H1 (cell line): ENCODE results near the gene DIAPH2. TPM values are rescaled to one million over a fixed set of nuclear protein-coding genes. Genes with fewer than 3 reads are reported as not detected.

Experiments used
- CTCF ChIA-PET: fragments of 300-600 bp; sonication (Branson Sonifier 250); formaldehyde crosslinking; loops from one replicate; lab custom pipeline; 2021; ENCODE audit not compliant: partially characterized antibody; lab: Charles Lee
- POLR2A ChIA-PET: fragments of 300-600 bp; sonication (Branson Sonifier 250); formaldehyde crosslinking; loops from one replicate; lab custom pipeline; 2021; ENCODE audit warnings: inconsistent platforms; ENCODE audit not compliant: partially characterized antibody; lab: Charles Lee
- DNase-seq, 2 experiments: peaks; one replicate each; pipeline versions ENCODE4 v3.0.0 to v3.0.0-alpha.2; 2010 to 2022; ENCODE audit warnings: low spot score in 2 of 2, low read depth in 1 of 2, mixed read lengths in 1 of 2
- FAIRE-seq: peaks from 2 replicates; lab custom pipeline; 2011; peaks lifted over from hg19 to GRCh38; lab: Jason Lieb, UNC
- H2AFZ ChIP-seq: 2 replicates; pipeline ENCODE4 v1.8.1; 2012; ENCODE audit warnings: low read length, inconsistent platforms
- H2AK5ac ChIP-seq: 2 replicates; pipeline ENCODE4 v1.6.1; 2013; ENCODE audit warnings: low read depth, low read length
- H2BK120ac ChIP-seq: replicated peaks from 2 replicates; pipeline ENCODE3; 2013; ENCODE audit warnings: low read depth, low read length, inconsistent platforms
- H2BK12ac ChIP-seq: 2 replicates; pipeline ENCODE4 v1.6.1; 2013; ENCODE audit warnings: low read depth, low read length
- H2BK15ac ChIP-seq: 2 replicates; pipeline ENCODE4 v1.6.1; 2013; ENCODE audit warnings: low read length
- H2BK20ac ChIP-seq: 2 replicates; pipeline ENCODE4 v1.6.1; 2013; ENCODE audit warnings: low read length
- H2BK5ac ChIP-seq: 2 replicates; pipeline ENCODE4 v1.6.1; 2013; ENCODE audit warnings: low read depth, low read length
- H3K14ac ChIP-seq: 2 replicates; pipeline ENCODE4 v1.6.1; 2013; ENCODE audit warnings: inconsistent platforms; ENCODE audit not compliant: insufficient read length
- H3K18ac ChIP-seq: 2 replicates; pipeline ENCODE4 v1.6.1; 2013; ENCODE audit warnings: low read length; ENCODE audit errors: extremely low read depth
- H3K23ac ChIP-seq: 2 replicates; pipeline ENCODE4 v1.6.1; 2013; ENCODE audit warnings: inconsistent platforms; ENCODE audit not compliant: insufficient read length
- H3K23me2 ChIP-seq: 2 replicates; pipeline ENCODE4 v1.6.1; 2013; ENCODE audit warnings: low read depth, low read length
- H3K27ac ChIP-seq: 2 replicates; pipeline ENCODE4 v1.6.1; 2011; ENCODE audit warnings: low read depth, low read length, inconsistent platforms
- H3K27me3 ChIP-seq, 4 experiments: replicated peaks in 1 of 4; 1 replicate in 1 of 4; 2 replicates in 3 of 4; pipeline versions ENCODE4 v1.6.1 to v1.8.1; 2011 to 2013; ENCODE audit warnings: low read length in 3 of 4, mild to moderate bottlenecking in 3 of 4, inconsistent platforms in 2 of 4, mixed read lengths in 2 of 4, moderate library complexity in 1 of 4; ENCODE audit not compliant: control insufficient read depth in 3 of 4, insufficient read depth in 3 of 4; ENCODE audit errors: extremely low read depth in 1 of 4
- H3K36me3 ChIP-seq, 4 experiments: 2 replicates each; pipeline versions ENCODE4 v1.6.1 to v1.8.1; 2011 to 2013; ENCODE audit warnings: mild to moderate bottlenecking in 4 of 4, low read length in 3 of 4, moderate library complexity in 2 of 4, control low read depth in 1 of 4, inconsistent platforms in 1 of 4; ENCODE audit not compliant: insufficient read depth in 4 of 4, control insufficient read depth in 2 of 4
- H3K4ac ChIP-seq: replicated peaks from 2 replicates; pipeline ENCODE3; 2013; ENCODE audit warnings: low read length, low read depth, mixed read lengths, inconsistent platforms; ENCODE audit not compliant: insufficient read length
- H3K4me1 ChIP-seq, 4 experiments: replicated peaks in 1 of 4; 1 replicate in 1 of 4; 2 replicates in 3 of 4; pipeline versions ENCODE4 v1.6.1 to v1.8.1; 2011 to 2013; ENCODE audit warnings: low read length in 3 of 4, inconsistent platforms in 2 of 4, mixed read lengths in 1 of 4; ENCODE audit not compliant: insufficient read depth in 4 of 4, control insufficient read depth in 3 of 4
- H3K4me2 ChIP-seq, 2 experiments: 2 replicates each; pipeline versions ENCODE4 v1.6.1 to v1.8.1; 2011 to 2013; ENCODE audit warnings: low read depth in 2 of 2, low read length in 2 of 2, control low read depth in 1 of 2, inconsistent platforms in 1 of 2, mild to moderate bottlenecking in 1 of 2; ENCODE audit not compliant: insufficient read depth in 1 of 2
- H3K4me3 ChIP-seq, 4 experiments: fragments of 200-600, 300-600 bp in 1 of 4; sonication (generic), shearing (Covaris generic), sonication (Bioruptor Twin) in 1 of 4; 2 replicates each; pipeline versions ENCODE4 v1.5.1 to v1.8.1; 2011 to 2016; ENCODE audit warnings: low read length in 4 of 4, low read depth in 3 of 4, control low read depth in 2 of 4, inconsistent platforms in 2 of 4, mild to moderate bottlenecking in 2 of 4, mixed read lengths in 1 of 4, moderate library complexity in 1 of 4; ENCODE audit not compliant: insufficient read depth in 2 of 4; ENCODE audit errors: extremely low read depth in 1 of 4
- H3K56ac ChIP-seq: replicated peaks from 2 replicates; pipeline ENCODE3; 2013; ENCODE audit warnings: low read depth, mild to moderate bottlenecking, mixed read lengths, low read length, inconsistent platforms; ENCODE audit not compliant: insufficient read length
- H3K79me1 ChIP-seq: 2 replicates; pipeline ENCODE4 v1.6.1; 2013; ENCODE audit warnings: low read depth, low read length, control low read depth
- H3K79me2 ChIP-seq, 2 experiments: 2 replicates each; pipeline versions ENCODE4 v1.6.1 to v1.8.1; 2012 to 2013; ENCODE audit warnings: low read length in 2 of 2, mild to moderate bottlenecking in 2 of 2, inconsistent platforms in 1 of 2; ENCODE audit not compliant: insufficient read depth in 2 of 2, control insufficient read depth in 1 of 2
- H3K9ac ChIP-seq, 4 experiments: replicated peaks in 1 of 4; 1 replicate in 1 of 4; 2 replicates in 3 of 4; pipeline versions ENCODE4 v1.6.1 to v1.8.1; 2011 to 2013; ENCODE audit warnings: low read depth in 3 of 4, low read length in 3 of 4, control low read depth in 2 of 4, mild to moderate bottlenecking in 2 of 4, moderate library complexity in 2 of 4, inconsistent platforms in 1 of 4; ENCODE audit errors: extremely low read depth in 1 of 4
- H3K9me3 ChIP-seq, 2 experiments: 2 replicates each; pipeline versions ENCODE4 v1.6.1 to v1.8.1; 2012 to 2013; ENCODE audit warnings: mild to moderate bottlenecking in 2 of 2, moderate library complexity in 2 of 2, control low read depth in 1 of 2, inconsistent platforms in 1 of 2, low read depth in 1 of 2, low read length in 1 of 2, mixed read lengths in 1 of 2; ENCODE audit not compliant: insufficient read depth in 2 of 2
- H4K20me1 ChIP-seq, 2 experiments: replicated peaks in 1 of 2; 2 replicates each; pipeline versions ENCODE3 to v1.8.1; 2011 to 2013; ENCODE audit warnings: inconsistent platforms in 2 of 2, low read length in 2 of 2, mild to moderate bottlenecking in 1 of 2; ENCODE audit not compliant: insufficient read depth in 2 of 2, control insufficient read depth in 1 of 2
- H4K5ac ChIP-seq: 2 replicates; pipeline ENCODE4 v1.6.1; 2013; ENCODE audit warnings: low read length, low read depth, mixed read lengths, inconsistent platforms; ENCODE audit not compliant: insufficient read length
- H4K8ac ChIP-seq: 2 replicates; pipeline ENCODE4 v1.8.0; 2013; ENCODE audit warnings: mild to moderate bottlenecking, moderate library complexity, low read length, inconsistent platforms; ENCODE audit not compliant: insufficient read depth; ENCODE audit errors: extremely low read depth
- H4K91ac ChIP-seq: replicated peaks from 2 replicates; pipeline ENCODE3; 2013; ENCODE audit warnings: low read length, mixed read lengths, inconsistent platforms; ENCODE audit not compliant: insufficient read length
- ATF3 ChIP-seq: IDR thresholded peaks from 2 replicates; pipeline ENCODE4 v1.6.1; 2011; ENCODE audit warnings: low read depth, mild to moderate bottlenecking, low read length; ENCODE audit not compliant: insufficient read depth
- BACH1 ChIP-seq: IDR thresholded peaks from 2 replicates; pipeline ENCODE4 v1.6.1; 2012; ENCODE audit warnings: low read length, improper control_type of control experiment
- BCL11A ChIP-seq, 2 experiments: IDR thresholded peaks; one replicate each; pipeline ENCODE4 v1.6.1; 2011; ENCODE audit warnings: low read depth in 2 of 2, low read length in 2 of 2, mild to moderate bottlenecking in 2 of 2
- CBX8 ChIP-seq: fragments of 300-800, 300-1000 bp; sonication (generic); IDR thresholded peaks from 2 replicates; pipeline ENCODE4 v1.7.1; 2016; ENCODE audit warnings: low read depth, low read length, borderline replicate concordance
- CEBPB ChIP-seq: IDR thresholded peaks from 2 replicates; pipeline ENCODE4 v1.6.1; 2012; ENCODE audit warnings: low read depth, low read length
- CREB1 ChIP-seq: IDR thresholded peaks from 2 replicates; pipeline ENCODE4 v1.6.1; 2012; ENCODE audit warnings: inconsistent platforms
- HDAC2 ChIP-seq, 2 experiments: fragments of 300-600 bp in 1 of 2; sonication (generic) in 1 of 2; IDR thresholded peaks; 2 replicates each; pipeline ENCODE4 v1.6.1; 2011 to 2012; ENCODE audit warnings: low read depth in 2 of 2, low read length in 2 of 2, mild to moderate bottlenecking in 2 of 2, moderate library complexity in 2 of 2, borderline replicate concordance in 1 of 2, inconsistent platforms in 1 of 2
- SAP30 ChIP-seq: fragments of 300-600 bp; sonication (generic); IDR thresholded peaks from 2 replicates; pipeline ENCODE4 v1.7.1; 2012; ENCODE audit warnings: low read length, moderate library complexity, mild to moderate bottlenecking, inconsistent platforms; ENCODE audit not compliant: insufficient read depth, insufficient replicate concordance
- SRF ChIP-seq: IDR thresholded peaks from 2 replicates; pipeline ENCODE4 v1.6.1; 2011; ENCODE audit warnings: mild to moderate bottlenecking, low read depth, low read length, moderate library complexity
- SUZ12 ChIP-seq: fragments of 200-600 bp; sonication (generic); IDR thresholded peaks from 2 replicates; pipeline ENCODE4 v1.6.1; 2012; ENCODE audit warnings: mild to moderate bottlenecking, inconsistent platforms, low read length, moderate library complexity, mixed read lengths
- WGBS, 2 experiments: shearing (Covaris generic) in 1 of 2; methylation state at CpG; one replicate each; pipeline versions ENCODE4 v1.1.6 to v1.1.7; 2013 to 2015; ENCODE audit warnings: low lambda C conversion rate in 2 of 2, mixed read lengths in 2 of 2, inconsistent platforms in 1 of 2, low coverage in 1 of 2, missing lambda C conversion rate in 1 of 2; ENCODE audit not compliant: insufficient replicate concordance in 2 of 2, insufficient coverage in 1 of 2, insufficient read length in 1 of 2; ENCODE audit errors: extremely low coverage in 1 of 2, missing lambda C conversion rate in 1 of 2; 5-methylcytosine and 5-hydroxymethylcytosine counted together
- polyA plus RNA-seq, 7 experiments: library from polyadenylated mRNA; depleted of rRNA in 3 of 7; stranded (reverse) in 5 of 7; unstranded in 2 of 7; fragments of >200 nt in 5 of 7; fragments of 200-250 nt in 2 of 7; gene quantifications; 1 replicate in 5 of 7; 2 replicates in 1 of 7; 4 replicates in 1 of 7; pipeline versions ENCODE4 v1.2.1 to v1.2.3, GENCODE V29; 2011 to 2013; ENCODE audit warnings: missing spikeins in 2 of 7, mixed read lengths in 2 of 7
- total RNA-seq: library from RNA; stranded (reverse); fragmentation: NEBNext Ultra II Directional; extraction: Animal tissue kit (Norgen Biotek cat#: 25700); gene quantifications from 2 replicates; pipeline ENCODE4 v1.2.1, GENCODE V29; 2021

DIAPH2 gene
- total and polyA plus RNA-seq, 2 of the 8 experiments (the other 6 are each of a cell fraction or from before 2014, with no cell fraction given): 4.4 to 24.3 TPM

GRCh38 chrX:96883608-96884007, 199.0 kb downstream of the DIAPH2 start, which contains the start of gene RPA4:
Gene RPA4, plus strand, starts transcription at chrX:96883908. Its CDS starts 403 bp downstream, at chrX:96884311.
- ChIA-PET CTCF (no interaction called here), POLR2A (no interaction called here)
- no peak for FAIRE-seq
- H2AK5ac ChIP-seq: no peak within 1 kb of the TSS
- no peak within 1 kb of the TSS for H3K4me3 ChIP-seq
- no peak for DNase-seq
- no peak within 1 kb of the TSS for H3K56ac ChIP-seq
- no peak for TF ChIP-seq SUZ12
- TF ChIP-seq BACH1: no peak
- TF ChIP-seq ATF3: no peak
- no peak for TF ChIP-seq SAP30
- no peak for TF ChIP-seq SRF
- no peak for TF ChIP-seq HDAC2 (IDR thresholded peaks at IDR 0.05; ENCODE audit: borderline replicate concordance in 1 of 2, low read depth in 2 of 2, low read length in 2 of 2)
- TF ChIP-seq CEBPB: no peak
- no peak for TF ChIP-seq CBX8
- TF ChIP-seq BCL11A (IDR thresholded peaks at IDR 0.05; ENCODE audit: low read depth in 2 of 2, low read length in 2 of 2): no peak
- no peak for TF ChIP-seq CREB1
- no peak within 1 kb of the TSS for H2BK120ac ChIP-seq
- no peak within 1 kb of the TSS for H3K23ac ChIP-seq
- H3K14ac ChIP-seq: no peak within 1 kb of the TSS
- no peaks in the 10 kb centered on the region for H3K36me3 ChIP-seq
- no peak within 1 kb of the TSS for H4K5ac ChIP-seq
- H2BK12ac ChIP-seq: no peak within 1 kb of the TSS
- WGBS, 2 experiments: 97% methylated on average over 10 of the region's 10 CpGs; no CpG with 5 or more reads in 1 of the 2 experiments
- H3K4me2 ChIP-seq: no peak within 1 kb of the TSS
- no peaks in the 10 kb centered on the region for H4K20me1 ChIP-seq
- H3K27ac ChIP-seq: no peak within 1 kb of the TSS
- H4K8ac ChIP-seq: no peak within 1 kb of the TSS
- H3K23me2 ChIP-seq: no peaks in the 10 kb centered on the region
- no peak within 1 kb of the TSS for H3K9ac ChIP-seq
- no peaks in the 10 kb centered on the region for H3K4me1 ChIP-seq
- H2BK5ac ChIP-seq: no peak within 1 kb of the TSS
- no peak within 1 kb of the TSS for H3K18ac ChIP-seq
- H3K79me2 ChIP-seq: no peaks in the 10 kb centered on the region
- no peaks in the 10 kb centered on the region for H3K27me3 ChIP-seq
- H4K91ac ChIP-seq: no peak within 1 kb of the TSS
- no peak within 1 kb of the TSS for H2AFZ ChIP-seq
- no peak within 1 kb of the TSS for H3K4ac ChIP-seq
- H2BK15ac ChIP-seq: no peak within 1 kb of the TSS
- no peaks in the 10 kb centered on the region for H3K79me1 ChIP-seq
- no peaks in the 10 kb centered on the region for H3K9me3 ChIP-seq
- no peak within 1 kb of the TSS for H2BK20ac ChIP-seq
